GM21786 (cell line): Measurements from ENCODE around the gene SCLY.

ENCODE experiments used
- ATAC-seq: cut with Tn5 transposase; IDR thresholded peaks from one replicate; pipeline ENCODE4 v1.9.1; 2021; ENCODE audit not compliant: unreplicated experiment

The SCLY gene

DNA sequence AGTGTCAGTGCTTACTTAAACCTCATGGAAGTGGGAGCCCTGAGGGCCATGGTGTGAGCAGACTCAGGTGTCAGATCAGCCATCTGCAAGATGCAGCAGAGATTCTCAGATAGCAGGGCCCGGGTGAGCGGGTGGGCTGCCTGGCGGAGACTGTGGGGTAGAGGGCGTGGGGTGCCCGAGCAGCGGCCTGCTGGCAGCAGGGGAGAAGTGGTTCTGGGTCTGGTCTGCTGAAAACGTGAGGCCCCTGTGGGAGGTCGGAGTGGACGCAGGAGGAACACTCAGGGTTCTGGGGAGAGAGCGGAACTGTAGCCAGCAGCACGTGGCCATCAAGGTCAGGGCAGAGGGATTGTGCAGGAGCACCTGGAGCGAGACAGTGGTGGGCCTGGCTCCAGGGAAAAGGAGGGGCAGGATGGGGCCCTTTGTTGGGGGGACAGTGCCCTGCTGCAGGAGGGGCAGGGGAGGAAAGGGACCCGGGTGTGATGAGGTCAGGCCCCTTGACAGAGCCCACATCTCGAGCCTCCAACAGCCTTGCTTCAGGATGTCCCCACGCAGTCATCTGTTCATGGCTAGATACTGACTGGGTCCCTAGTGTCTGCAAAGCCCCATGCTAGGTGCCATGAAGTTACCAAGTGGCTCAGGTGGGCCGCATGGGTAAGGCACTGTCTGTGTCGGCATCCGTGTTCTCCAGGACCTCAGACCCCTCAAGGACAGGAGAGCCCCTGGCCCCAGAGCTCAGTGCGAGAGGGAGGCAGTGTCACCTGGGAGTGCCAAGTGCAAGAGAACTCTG lies 36.6 kb downstream of the SCLY start:
- no peak for ATAC-seq

DNA sequence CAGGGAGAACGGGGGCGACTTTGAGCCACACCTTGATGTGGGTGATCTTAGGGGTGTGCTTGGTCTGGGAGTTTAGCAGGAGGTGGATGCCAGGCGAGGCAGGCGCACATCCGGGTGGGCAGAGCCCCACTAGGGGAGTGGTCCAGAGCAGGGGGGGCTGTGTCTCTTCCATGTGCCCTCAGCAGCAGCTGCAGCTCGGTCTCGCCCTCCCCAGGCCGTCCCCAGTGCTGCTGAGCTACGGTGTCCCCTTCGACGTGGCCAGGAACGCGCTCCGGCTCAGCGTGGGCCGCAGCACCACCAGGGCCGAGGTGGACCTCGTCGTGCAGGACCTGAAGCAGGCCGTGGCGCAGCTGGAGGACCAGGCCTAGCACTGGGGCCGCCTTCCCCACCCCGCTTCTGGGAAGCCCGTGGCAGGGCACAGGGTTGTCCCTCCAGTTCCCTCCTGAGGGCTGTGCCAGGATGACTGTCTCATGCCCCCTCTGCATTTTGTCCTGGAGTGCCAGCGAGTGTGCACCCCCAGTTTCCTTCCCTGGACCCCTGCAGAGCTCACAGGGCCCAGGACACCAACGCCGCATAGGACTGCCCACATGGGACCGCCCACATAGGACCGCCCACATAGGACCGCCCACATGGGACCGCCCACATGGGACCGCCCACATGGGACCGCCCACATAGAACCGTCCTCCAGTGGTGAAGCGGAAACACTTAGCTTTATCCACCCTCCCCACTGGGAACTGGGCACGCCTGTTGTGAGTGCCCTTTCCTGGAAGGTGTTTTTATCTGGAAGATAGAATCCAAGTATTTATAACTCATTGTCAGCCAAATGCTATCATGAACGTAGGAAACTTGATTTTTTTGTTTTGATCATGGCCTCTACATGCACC lies 37.4 kb downstream of the SCLY start:
- ATAC-seq: peak; percentile 88

DNA sequence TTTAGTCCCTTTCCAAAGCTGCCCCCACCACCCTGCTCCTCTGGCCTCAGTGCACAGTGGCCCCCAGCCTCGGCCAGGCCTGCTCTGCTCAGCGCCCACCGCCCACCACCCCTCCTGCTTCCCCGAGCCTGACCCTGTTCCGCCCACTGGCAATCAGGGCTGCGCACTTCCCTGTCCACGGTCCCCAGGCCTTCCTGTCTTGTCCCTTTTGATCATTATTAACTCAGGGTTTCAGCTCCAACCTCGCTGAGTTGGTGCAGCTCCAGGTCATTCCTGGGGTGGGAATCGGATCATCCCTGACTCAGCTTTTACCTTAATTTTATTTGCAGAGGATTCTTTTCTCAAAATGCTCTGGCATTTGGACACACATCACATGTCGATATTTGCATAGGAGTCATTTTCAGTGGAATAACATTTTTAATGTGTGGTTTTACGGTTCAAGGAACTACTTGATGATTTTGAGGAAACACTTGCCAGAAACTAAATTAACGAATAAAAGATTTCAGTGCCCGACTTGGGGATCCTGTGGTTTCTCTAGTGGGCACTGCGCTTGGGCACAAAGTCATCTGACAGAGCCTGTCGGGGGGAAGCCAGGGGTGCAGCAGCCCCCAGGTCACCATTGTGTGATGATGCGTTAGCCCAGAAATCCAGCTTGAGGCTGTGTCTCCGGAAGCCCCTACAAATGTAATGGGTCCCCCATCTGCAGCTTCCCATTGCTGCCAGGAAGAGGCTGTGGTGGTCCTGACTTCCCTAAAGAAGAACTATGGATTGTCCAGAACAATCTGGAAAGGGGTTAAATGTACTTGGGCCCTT lies 38.3 kb downstream of the SCLY start:
- ATAC-seq: peak; percentile 19

DNA sequence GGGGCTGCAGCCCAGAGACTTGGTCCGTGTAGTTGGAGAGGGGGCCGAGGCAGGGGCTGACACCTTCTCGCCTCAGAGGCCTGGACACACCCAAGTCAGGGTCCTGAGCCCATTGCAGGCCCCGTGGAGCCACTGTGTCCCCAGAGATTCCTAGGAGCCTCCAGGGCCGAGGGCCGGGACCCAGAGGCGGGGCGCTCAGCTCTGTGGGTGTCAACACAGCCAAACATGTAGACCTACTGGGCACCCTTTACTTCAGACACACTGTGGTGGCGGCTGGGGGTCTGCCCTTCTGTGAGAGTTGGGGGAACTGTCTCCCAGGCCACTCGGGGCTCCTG lies 38.9 kb downstream of the SCLY start:
- no peak for ATAC-seq

DNA sequence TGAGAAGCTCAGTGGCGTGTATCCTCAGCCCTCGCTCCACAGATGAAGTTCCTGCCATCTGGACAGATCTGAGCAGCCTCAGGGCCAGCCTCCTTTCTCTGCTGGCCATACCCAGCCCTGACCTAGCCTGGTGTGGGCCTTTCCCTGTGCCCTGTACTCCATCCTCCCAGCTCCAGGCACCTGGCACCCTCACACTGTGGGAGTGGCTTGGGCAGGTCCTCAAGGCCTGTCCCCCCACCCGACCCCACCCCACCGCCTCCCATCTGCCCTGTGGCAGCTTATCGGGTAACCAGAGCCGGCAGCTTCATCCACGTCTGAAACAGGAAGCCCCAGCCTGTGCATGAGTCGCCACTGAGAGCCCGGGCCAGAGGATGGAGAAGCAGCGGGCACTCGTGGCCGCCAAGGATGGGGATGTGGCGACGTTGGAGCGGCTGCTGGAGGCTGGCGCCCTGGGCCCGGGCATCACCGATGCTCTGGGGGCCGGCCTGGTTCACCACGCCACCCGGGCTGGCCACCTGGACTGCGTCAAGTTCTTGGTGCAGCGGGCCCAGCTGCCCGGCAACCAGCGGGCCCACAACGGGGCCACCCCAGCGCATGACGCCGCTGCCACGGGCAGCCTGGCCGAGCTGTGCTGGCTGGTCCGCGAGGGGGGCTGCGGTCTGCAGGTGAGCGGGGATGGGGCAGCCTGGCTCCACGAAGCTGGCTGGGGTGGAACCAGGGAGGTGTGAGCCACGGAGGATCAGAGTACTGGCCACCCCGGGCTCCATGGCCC lies 39.4 kb downstream of the SCLY start, which contains the start of gene ESPNL:
Gene ESPNL (plus strand): TSS at position 292 of the 772 bp plus-strand sequence. CDS start 80 bp downstream, at position 372.
- no peak for ATAC-seq

DNA sequence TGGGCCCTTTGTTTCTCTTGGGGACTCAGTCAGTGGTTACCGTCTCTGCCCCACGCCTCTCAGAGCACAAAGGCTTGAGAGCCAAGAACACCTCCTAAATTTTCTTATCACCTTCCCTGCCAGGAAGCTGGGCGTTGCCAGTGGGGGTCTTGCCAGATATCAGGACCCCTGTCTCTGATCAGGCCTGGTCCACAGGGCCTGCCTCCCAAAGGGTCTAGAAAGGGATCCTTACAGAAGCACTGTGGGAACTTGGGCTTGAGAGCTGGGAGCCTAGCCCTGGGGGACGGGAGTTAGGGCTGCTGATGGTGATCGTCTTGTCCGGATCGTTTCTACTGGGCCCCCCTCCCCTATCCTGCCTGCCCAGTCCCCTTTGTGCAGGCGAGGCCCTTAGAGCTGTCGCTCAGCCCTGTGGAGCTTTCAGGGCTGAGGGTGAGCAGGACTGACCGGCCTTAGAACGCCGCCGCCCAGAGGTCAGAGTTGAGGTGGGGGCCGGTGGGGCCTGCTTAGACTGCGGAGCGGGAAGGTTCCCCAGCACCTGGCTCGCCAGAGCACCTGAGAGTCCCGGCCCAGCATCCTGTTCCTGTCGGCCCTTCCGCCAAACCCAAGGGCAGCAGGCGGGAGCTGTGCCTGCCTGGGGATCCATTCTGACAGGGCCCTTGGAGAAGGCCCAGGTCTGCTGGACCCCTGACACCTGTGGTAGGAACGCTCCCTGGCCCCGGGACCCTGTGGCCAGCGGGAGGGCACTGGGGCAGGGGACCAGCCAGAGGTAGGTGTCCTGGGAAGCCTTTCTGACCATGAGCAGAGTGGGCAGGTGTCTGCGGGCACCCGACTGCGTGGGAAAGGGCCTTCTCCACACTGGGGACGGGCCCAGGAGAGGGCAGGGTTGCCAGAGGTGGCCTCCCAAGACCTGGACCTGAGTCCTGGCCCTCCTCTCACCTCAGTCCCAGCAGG lies 40.3 kb downstream of the SCLY start:
- no peak for ATAC-seq

DNA sequence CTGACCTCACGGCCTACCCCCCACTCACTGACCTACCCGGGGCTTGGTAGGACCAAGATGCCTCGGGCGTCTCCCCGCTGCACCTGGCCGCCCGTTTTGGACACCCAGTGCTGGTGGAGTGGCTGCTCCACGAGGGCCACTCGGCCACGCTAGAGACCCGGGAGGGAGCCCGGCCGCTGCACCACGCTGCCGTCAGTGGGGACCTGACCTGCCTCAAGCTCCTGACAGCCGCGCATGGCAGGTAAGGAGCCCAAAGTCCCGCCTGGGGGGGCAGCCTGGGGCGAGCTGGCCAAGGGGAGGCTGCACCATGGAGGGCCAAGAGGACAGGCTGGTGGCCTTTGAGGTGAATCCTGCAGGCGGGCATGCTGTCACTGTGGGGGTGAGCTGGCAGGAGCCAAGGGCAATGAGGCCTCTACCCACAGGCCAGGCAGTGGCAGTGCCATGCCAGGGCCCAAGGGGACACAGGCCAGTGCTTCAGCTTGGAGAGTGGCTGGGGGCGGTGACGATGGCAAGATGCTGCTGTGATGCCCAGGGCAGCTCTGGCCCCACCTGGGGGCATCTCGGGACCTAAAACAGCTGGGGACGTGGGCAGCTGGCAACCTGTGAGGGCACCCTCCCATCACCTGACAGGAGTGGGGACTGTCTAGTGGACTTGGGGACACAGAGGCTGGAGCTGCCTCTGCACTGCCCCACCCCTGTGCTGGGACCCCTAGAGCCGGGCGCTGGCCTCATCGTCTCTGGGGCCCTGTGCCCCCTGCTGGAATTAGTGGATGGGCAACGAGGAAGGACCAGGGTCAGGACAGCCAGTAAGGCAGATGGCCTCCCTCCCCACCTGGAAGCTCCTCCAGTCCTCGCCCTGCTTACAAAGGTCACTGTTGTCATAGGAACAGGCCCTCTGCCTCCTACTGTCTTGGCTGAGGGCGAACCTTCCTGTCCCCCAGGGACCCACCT lies 41.4 kb downstream of the SCLY start:
- no peak for ATAC-seq

DNA sequence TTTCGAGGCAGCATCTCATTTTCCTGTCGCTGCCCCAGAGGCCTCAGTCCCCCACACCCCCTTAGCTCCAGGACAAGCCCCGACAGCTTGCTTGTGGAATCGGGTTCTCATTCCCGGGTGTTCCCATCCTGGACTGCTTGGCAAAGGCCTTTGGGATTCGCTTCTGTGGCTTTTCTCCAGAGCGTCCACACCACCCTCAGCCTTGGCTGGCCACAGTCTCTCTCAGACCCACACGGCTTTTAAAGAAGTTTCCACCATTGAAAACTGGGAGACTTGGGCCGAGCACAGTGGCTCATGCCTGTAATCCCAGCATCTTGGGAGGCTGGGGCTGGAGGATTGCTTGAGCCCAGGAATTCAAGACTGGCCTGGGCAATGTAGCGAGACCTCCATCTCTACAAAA lies 42.1 kb downstream of the SCLY start:
- ATAC-seq: no peak

DNA sequence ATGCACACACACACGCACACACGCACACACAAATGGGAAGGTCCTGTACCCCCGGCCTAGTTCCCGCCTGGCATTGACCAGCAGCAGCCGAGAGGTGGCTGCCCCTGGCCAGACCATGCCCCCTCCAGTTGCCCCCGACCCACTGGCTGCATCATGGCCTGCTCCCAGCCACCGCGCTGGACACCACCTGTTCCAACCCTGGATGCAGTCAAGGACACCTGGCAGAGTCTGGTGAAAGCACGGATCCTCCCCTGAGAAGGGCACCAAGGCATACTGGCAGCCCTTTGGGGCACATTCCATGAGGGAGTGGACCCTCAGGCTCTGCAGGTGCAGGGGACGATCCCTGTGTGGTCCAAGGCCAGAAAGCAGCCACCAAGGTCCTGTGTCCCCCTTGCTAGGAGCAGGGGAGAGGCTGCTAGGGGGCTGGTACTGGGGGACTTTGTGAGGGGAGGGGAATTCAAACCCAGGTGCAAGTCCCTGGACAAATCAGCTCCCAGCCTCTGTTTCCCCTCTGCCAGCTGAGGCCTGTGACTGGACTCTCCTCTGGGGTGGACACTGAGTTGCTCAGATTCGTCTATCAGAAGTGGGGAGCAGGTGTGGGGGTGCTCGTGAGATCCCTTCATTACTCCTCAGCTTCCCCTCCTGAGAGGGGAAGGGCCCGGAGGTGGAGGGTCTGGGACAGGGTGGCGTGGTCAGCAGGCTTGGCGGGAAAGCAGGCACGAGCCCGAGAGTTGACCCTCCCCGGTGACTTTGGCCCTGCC lies 42.8 kb downstream of the SCLY start:
- ATAC-seq: no peak

DNA sequence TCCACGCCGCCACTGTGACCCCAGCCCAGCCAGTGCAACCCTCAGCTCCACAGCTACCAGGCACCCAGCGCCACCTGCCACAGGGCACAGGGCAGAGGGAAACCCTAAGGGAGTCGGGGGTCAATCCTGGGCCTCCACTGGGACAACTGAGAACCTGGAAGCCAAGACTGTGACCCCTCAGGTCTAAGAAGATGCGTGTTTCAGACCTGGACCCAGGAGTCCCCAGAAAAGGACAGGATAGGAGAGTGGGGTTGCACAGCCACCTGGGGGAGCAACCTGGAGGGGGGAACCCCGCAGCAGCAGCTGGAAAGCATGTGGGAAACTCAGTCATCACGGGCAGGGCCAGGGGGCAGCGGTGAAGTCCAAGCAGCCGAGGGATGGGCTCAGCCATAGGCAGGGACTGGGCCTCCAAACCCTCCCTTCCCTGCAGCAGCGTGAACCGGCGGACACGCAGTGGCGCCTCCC lies 43.5 kb downstream of the SCLY start:
- ATAC-seq: no peak

DNA sequence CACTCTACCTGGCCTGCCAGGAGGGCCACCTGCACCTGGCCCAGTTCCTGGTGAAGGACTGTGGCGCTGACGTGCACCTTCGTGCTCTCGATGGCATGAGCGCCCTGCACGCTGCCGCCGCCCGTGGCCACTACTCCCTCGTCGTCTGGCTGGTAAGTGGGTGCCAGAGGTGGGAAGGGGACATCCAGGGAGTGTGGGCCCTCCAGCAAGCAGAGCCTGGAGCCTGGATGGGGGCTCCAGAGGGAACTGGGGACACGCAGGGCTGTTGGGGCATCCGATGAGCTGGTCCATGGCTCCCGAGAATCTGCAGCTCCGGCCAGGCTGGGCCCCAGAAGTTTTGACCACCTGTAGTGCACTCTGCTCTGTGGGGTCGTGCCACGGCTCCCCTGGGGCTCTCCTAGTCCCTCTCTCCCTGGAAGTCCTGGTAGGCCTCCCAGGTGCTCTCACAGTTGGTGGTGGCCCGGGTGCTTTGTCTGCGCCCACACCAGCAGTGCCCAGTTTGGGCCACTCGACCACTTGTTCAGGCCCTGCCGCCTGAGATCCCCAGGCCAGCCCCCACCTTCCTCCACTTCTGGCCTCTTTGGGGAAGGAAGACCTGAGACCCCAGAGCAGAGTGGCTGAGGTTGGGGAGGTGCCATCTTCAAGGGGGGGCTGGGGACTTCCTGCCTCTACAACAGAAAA lies 44.0 kb downstream of the SCLY start:
- ATAC-seq: no peak

DNA sequence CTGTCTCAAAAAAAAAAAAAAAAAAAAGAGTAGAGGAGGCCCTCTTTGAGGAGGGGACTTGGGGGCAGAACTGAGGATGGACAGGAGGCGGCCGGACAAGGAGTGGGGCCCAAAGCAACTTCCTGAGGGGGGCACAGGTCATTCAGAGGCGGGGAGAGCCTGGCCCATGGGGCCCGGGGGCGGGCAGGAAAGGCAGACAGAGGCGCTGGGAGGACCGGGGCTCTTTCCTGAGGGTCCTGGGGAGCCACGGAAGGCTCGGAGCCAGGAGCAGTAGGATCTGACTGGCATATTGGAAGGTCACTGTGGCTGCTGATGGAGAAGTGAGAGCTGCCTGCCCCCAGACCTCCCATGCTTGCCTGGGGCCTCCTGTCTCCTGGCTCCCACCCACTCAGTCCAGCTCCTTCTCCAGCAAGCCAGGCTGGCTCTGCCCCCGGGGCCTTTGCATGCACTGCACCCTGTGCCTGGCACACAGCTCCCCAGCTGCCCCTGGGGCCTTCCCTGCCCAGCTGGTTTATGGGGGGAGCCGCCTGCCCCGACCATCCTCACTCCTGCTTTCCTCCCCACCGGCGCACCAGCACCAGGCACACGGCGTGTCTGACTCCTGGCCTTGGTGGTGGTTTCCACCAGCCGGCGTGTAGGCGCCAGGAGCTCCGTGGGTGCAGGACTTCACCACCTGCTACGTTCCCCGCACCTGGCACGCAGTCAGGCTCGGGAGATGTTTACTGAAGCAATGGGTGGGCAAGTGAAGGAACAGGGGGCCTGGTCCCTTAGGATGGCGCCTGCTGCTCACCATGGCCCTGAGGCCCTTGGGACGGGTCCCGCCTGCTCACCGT lies 44.9 kb downstream of the SCLY start:
- ATAC-seq: no peak

DNA sequence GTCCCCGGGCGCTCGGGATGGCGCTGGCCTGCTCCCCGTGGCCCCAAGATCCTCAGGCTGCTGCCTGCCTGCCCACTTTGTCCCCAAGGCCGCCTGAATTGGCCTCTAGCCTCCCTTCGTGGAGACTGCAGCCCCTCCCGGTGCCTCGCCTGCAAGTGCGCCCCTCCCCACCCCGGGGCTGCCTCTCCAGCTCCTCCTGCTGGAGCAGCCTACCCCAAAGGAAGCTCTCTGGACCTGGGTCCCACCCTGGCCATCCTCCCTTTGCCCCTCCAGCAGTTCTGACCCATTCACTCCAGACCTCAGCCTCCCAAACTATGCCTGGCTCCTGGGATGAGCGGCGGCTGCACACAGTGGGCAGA lies 45.5 kb downstream of the SCLY start:
- no peak for ATAC-seq

DNA sequence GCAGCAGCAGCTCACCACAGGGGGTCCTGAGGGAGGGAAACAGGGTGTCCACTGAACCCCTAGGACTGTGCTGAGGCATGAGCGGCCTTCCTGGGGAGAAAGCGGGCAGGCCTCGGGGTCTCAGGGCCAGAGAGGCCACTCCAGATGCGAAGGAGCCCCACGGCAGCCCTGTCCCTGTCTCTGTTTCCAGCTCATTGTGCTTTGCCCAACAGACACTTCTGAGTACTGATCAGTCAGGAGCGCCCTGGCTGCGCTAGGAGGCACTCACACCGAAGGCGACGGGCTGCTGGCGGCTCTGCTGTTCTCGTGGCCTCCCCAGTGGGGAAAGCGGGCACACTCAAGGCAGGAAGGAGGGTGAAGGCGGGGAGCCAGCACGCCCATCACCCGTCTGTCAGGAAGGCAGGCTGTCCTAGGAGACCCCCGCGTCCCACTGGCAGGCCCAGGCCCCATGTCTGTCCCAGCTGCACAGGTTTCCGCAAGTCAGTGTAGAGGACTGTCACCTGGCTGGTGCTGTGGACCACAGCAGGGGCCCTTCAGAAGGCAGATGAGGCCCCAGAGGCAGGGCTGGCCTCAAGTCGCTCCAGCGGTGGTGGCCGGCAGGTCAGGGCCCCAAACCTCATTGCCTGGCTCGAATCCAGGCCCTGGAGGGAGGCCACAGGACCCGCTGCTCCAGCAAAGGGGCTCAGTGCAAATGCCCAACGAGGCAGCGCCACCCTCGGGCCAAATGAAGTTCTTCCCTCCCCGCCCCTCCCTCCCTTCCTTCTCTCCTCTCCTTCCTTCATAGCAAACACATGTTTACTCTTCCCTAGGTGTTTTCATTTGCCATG lies 46.1 kb downstream of the SCLY start:
- peak; percentile 19 for ATAC-seq
